WERI-Rb-1 (cell line): ENCODE measurements around the gene DAZAP1.

Source experiments
- DNase-seq: peaks from one replicate; pipeline ENCODE4 v3.0.0-alpha.2; 2020
- H3K27ac ChIP-seq: fragments of 250-450 bp; sonication (Bioruptor Pico); 2 replicates; pipeline ENCODE4 v1.5.1; 2020; ENCODE audit warnings: mild to moderate bottlenecking, moderate library complexity
- H3K27me3 ChIP-seq: fragments of 250-450 bp; sonication (Bioruptor Pico); 2 replicates; pipeline ENCODE4 v1.5.1; 2021; ENCODE audit warnings: mild to moderate bottlenecking, low read depth, moderate library complexity; ENCODE audit not compliant: insufficient read depth, severe bottlenecking
- H3K36me3 ChIP-seq: fragments of 250-450 bp; sonication (Bioruptor Pico); 2 replicates; pipeline ENCODE4 v1.5.1; 2020; ENCODE audit warnings: mild to moderate bottlenecking, moderate library complexity
- H3K4me3 ChIP-seq: 2 replicates; pipeline ENCODE4 v1.5.1; 2011; ENCODE audit warnings: low read depth, mild to moderate bottlenecking, control low read depth, low read length
- H3K9me3 ChIP-seq: fragments of 250-450 bp; sonication (Bioruptor Pico); 2 replicates; pipeline ENCODE4 v1.5.1; 2021; ENCODE audit warnings: mild to moderate bottlenecking, moderate library complexity; ENCODE audit not compliant: severe bottlenecking
- TF ChIP-seq, protein P1 (sequence below): IDR thresholded peaks from 2 replicates; pipeline ENCODE4 v1.5.1; 2011; ENCODE audit warnings: low read depth, mild to moderate bottlenecking, control low read depth, inconsistent platforms, low read length

Gene DAZAP1

DNA sequence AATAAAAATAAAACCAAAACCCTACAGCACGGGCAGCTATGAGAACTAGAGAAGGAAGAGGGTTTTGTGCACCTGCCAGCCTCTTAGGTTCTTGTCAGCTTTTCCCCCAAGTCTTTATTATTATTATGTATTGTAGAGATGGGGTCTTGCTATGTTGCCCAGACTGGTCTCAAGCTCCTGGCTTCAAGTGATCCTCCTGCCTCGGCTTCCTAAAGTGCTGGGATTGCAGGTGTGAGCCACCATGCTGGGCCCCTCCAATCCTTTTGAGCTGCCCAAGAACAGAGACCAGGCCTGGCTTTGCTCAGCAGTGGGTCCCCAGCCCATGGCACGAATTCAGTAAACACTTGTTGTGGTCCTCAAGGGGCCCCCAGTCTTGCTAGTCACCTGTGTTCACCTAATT is 25.1 kb upstream of the DAZAP1 start:
- TF ChIP-seq, protein P1, sequence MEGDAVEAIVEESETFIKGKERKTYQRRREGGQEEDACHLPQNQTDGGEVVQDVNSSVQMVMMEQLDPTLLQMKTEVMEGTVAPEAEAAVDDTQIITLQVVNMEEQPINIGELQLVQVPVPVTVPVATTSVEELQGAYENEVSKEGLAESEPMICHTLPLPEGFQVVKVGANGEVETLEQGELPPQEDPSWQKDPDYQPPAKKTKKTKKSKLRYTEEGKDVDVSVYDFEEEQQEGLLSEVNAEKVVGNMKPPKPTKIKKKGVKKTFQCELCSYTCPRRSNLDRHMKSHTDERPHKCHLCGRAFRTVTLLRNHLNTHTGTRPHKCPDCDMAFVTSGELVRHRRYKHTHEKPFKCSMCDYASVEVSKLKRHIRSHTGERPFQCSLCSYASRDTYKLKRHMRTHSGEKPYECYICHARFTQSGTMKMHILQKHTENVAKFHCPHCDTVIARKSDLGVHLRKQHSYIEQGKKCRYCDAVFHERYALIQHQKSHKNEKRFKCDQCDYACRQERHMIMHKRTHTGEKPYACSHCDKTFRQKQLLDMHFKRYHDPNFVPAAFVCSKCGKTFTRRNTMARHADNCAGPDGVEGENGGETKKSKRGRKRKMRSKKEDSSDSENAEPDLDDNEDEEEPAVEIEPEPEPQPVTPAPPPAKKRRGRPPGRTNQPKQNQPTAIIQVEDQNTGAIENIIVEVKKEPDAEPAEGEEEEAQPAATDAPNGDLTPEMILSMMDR = no peak
- DNase-seq = no peak
- no peaks in the 10 kb centered on the region for H3K27me3 ChIP-seq

DNA sequence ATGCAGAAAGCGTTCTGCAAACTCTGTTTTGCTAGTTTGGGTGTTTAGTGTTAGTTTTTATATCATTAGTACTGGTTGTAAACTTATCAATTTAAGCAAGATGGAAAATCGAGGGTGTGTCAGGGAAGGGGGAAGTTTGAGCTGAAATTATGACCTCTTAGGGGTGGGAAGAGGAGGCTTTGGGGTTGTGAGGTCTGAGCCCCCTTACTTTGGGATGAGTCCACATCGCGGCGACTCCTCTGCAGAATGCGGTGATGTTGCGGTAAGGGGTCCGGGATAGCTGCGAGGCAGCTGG is 24.4 kb upstream of the DAZAP1 start:
- Histone ChIP-seq H3K27me3 (no peaks in the 10 kb centered on the region), H3K4me3 (peak overlapping the region; percentile 8; the same call in 1 of the 2 replicates), H3K9me3 (no peaks in the 10 kb centered on the region), H3K36me3 (peaks cover 8% of the 10 kb centered on the region), H3K27ac (no peak overlapping the region)
- TF ChIP-seq, protein P1 = no peak
- no peak for DNase-seq

More for the DNA sequence above, 25.1 kb upstream of the DAZAP1 start:
- H3K4me3 ChIP-seq = no peak overlapping the region
- no peak overlapping the region for H3K27ac ChIP-seq
- H3K36me3 ChIP-seq = peaks cover 13% of the 10 kb centered on the region
- no peaks in the 10 kb centered on the region for H3K9me3 ChIP-seq

DNA sequence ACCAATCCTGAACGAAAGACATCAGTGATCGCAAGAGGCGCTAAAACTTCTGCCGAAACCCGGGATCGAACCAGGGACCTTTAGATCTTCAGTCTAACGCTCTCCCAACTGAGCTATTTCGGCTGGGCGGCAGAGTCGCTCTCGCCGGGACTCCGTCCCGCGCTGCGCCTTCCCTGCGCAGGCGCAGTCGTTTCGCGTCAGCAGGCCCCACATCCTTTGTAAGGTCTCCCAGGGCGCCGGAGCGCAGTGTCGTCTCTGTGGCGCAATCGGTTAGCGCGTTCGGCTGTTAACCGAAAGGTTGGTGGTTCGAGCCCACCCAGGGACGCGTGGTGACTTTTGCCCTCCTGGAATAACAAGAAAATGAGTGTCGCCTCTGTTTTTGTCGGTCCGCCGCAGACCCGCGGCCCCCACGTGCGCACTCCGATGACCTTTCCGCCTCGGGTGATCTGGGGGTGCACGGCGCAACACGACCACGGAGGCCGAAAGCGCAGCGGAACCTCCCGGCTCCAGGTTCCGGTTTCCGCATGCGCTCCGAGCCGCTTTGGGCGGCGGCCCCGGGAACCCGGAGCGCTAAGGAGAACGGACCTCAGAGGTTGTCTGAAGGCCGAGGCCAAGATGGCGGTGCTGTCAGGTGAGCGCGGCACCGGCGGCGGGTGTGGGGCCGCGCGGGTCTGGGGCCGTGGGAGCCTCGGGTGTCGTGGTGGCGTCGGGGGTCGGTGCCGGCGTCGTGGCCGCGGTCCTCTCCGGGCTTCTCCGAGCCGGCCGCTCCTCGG is 23.9 kb upstream of the DAZAP1 start, which contains the start of gene NDUFS7:
Gene NDUFS7, plus strand, starts transcription at position 596 of the 773 bp plus-strand sequence. Its CDS starts 20 bp downstream, at position 616.
- H3K4me3 ChIP-seq = peak within 1 kb of the TSS; percentile 90
- DNase-seq = peak; percentile 87
- peaks cover 11% of the 10 kb centered on the region for H3K36me3 ChIP-seq
- TF ChIP-seq, protein P1 = peak; percentile 40
- H3K9me3 ChIP-seq = no peaks in the 10 kb centered on the region
- peak within 1 kb of the TSS; percentile 90 for H3K27ac ChIP-seq
- H3K27me3 ChIP-seq = no peaks in the 10 kb centered on the region

DNA sequence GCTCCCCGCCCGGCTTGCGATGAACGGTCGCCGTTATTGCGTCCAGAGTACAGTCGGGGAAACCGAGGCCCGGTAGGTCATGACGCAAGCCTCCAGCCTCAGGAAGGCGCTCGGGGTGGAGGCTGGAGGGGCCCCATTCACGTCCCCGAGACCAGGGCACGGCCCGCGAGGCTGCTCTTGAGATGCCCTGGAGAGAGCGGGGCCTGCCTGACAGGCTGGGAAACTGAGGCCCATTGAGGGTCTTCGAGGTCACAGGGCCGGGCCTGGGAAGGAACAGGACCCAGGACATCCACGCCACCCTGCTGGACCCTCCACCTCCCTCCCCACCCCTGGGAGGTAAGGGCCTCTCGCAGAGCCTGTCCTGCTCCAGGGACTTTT is 23.3 kb upstream of the DAZAP1 start:
- Histone ChIP-seq H3K27ac (peak overlapping the region; percentile 90), H3K9me3 (no peaks in the 10 kb centered on the region), H3K4me3 (peak overlapping the region; percentile 90), H3K27me3 (no peaks in the 10 kb centered on the region), H3K36me3 (peaks cover 17% of the 10 kb centered on the region)
- no peak for DNase-seq
- TF ChIP-seq, protein P1 = no peak

DNA sequence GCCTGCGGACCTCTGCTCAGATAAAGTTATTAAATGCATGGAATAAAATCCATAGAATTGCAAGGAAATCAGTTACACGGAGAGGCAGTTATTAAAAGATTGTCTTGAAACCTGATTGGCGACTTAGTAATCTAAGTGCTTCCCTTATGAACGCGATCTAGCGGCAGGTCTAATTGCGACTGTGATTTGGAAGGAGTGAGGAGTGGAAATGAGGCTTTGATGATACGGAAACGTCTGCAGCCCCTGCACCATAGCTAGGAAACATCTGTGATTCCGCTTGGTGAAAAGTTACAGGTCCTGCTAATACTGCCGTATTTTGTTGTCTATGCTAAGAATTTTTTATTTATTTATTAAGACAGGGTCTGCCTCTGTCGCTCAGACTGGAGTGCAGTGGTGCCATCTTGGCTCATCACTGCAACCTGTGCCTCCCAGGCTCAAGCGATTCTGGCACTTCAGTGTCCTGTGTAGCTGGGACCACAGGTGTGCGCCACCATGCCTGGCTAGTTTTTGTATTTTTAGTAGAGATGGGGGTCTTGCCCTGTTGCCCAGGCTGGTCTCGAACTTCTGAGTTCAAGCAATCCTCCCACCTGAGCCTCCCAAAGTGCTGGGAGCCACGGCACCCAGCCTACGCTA is 22.8 kb upstream of the DAZAP1 start:
- H3K9me3 ChIP-seq = no peaks in the 10 kb centered on the region
- TF ChIP-seq, protein P1 = no peak
- peak overlapping the region; percentile 90 for H3K4me3 ChIP-seq
- no peaks in the 10 kb centered on the region for H3K27me3 ChIP-seq
- DNase-seq = no peak
- peaks cover 20% of the 10 kb centered on the region for H3K36me3 ChIP-seq
- H3K27ac ChIP-seq = peak overlapping the region; percentile 90; the same call in 1 of the 2 replicates
